HG02763 (cell line): ENCODE results near the gene RAB10.
"Not testable (repeated sequence)": the region's sequence is repeated elsewhere in the genome, so short reads cannot be mapped to it uniquely, and the experiment has no call there.

Experiments
- ATAC-seq: cut with Tn5 transposase; IDR thresholded peaks from one replicate; pipeline ENCODE4 v1.9.1; 2021; ENCODE audit warnings: mild to moderate bottlenecking, moderate library complexity; ENCODE audit not compliant: unreplicated experiment

RAB10 gene

DNA sequence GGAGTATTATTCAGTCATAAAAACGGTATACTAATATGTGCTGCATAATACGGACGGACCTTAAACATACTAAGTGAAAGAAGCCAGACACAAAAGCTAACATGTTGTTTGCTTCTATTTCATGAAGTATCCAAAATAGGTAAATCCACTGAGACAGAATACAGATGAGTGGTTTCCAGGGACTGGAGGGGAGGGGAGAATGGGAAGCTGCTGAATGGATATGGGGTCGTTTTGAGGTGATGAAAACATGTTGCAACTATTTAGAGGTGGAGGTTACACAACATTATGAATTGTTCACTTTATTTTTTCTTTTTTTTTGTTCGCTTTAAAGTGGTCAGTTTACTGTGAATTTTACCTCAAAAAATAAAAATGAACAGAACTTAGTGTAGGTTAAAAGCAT, 52.9 kb downstream of the RAB10 start:
- ATAC-seq = no peak

DNA sequence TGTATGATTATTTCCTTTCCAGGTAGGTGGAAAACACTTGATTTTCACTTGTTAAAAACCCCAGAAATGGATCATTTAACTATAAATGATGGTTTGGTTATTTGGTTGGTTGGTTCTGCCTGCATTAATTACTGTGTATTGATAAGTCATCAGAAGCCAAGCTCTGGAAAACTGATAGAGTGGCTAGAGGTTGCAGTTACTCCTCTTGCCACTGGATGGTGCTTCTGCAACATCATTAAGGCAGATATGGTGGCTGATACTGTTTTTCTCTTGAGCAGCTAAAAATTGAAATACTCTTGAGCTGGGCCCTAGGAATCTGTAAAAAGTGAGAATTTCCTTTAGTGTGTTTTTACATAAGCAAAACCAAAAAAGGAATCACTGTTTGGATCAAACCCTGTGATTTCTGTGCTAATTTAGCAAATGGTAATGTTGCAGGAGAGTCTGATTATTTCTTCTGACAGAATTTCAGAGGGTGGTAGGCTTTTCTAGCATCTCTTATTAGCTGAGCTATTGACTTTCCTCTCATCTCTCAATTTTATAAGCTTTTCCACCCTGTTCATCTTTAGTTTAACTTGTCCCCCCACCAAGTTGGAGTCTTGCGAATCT, 54.3 kb downstream of the RAB10 start:
- ATAC-seq = no peak

DNA sequence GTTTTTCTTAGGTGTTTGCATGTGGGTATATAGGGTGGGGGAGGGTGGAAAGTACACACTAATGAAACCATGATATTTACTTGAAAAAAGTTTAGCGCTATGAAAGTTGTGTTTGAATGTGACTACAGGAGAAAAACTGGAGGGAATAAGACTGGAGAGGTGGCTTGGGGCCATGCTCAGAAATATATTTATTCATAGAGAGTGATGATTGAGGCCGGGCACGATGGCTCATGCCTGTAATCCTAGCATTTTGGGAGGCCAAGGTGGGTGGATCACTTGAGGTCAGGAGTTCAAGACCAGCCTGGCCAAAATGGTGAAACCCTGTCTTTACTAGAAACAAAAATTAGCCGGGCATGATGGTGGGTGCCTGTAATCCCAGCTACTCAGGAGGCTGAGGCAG, 55.0 kb downstream of the RAB10 start:
- ATAC-seq = not testable (repeated sequence)

DNA sequence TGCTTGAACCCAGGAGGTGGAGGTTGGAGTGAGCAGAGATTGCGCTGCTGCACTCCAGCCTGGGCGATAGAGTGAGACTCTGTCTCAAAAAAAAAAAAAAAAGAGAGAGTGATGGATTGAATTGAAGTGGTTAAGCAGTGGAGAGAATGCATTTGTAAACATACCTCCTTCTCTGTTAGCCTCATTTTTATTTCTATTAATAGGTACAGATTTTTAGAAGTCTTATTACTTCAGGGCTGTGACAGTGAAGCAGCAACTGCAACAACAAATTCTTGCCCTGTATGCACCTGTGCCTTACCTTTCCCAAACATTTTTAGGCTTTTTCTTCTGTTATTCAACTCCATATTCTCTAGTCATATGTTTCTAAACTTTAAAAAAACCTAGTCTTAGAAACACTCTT, 55.5 kb downstream of the RAB10 start:
- no peak for ATAC-seq

DNA sequence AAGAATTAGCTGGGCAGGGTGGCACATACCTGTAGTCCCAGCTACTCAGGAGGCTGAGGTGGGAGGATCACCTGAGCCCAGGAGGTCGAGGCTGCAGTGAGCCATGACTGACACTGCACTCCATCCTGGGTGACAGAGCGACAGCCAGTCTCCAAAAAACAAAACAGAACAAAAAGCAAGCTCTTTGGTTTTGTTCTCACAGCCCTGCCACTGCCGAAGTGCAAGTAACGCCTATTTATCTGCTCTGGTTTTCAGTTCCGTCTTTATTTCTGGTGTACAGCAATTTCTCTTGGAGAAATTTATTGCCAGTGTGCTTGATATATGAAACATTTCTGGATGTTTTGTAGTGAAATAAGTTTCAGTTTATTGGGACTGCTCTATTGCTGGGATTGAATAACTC, 61.9 kb downstream of the RAB10 start:
- ATAC-seq = no peak

DNA sequence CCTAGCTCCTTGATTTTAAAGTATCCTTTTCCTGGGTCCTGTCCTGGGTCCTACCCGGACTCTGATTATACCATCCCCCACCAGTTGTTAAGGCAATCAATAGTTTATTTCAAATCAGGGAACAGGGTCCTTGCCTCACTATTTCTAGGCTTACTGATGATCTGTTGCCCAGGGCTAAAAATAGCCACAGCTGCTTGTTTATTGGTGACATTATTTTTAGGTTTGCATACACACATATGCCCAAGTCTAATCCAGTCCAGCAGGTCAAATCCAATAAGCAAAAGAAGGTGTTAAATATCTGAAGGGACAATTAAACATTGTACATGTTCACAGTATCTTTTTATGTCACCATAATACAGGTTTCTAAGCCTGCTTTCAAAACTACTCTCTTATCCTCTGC, 66.0 kb downstream of the RAB10 start:
- ATAC-seq = no peak

DNA sequence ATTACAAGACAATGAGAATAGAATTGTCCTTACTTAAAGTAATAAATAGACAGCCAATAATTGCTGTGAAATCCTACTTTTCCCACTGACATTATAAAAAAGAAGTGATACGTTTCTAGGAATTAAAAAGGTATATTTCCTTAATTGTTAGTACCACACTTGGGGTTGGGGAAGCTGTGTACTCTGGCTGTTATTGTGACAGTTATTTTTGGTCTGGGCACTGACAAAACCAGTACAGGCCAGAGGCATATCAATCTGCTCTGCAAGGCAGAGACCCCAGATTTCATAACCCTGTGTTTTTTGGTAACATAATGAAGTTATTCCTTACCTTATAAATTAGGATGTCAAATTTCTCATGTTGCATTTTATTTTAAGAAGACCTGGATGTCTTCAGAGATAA, 66.5 kb downstream of the RAB10 start:
- ATAC-seq = no peak

DNA sequence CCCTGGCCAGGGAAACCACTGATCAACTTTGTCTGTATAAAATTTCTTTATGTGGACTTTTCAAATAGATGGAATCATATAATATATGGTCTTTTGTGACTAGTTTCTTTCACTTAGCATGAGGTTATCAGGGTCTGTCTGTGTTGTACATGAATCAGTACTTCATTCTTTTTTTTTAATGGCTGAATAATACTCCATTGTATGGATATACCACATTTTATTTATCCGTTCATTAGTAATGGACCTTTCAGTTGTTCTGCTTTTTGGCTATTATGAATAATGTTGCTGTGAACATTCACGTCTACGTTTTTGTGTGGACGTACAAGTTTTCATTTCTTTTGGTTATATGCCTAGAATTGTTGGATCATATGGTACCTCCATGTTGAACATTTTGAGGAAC, 69.9 kb downstream of the RAB10 start:
- ATAC-seq = no peak

DNA sequence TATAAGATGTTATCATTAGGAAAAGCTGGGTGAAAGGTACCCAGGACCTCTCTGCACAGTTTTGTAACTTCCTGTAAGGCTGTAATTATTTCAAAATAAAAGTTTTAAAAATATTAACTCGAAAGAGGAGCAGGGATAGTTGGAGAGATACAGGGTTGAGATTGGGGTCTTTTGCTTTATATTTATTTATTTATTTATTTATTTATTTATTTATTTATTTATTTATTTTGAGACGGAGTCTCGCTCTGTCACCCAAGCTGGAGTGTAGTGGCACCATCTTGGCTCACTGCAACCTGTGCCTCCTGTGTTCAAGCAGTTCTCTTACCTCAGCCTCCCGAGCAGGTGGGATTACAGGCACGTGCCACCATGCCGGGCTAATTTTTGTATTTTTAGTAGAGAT, 74.8 kb downstream of the RAB10 start:
- not testable (repeated sequence) for ATAC-seq

DNA sequence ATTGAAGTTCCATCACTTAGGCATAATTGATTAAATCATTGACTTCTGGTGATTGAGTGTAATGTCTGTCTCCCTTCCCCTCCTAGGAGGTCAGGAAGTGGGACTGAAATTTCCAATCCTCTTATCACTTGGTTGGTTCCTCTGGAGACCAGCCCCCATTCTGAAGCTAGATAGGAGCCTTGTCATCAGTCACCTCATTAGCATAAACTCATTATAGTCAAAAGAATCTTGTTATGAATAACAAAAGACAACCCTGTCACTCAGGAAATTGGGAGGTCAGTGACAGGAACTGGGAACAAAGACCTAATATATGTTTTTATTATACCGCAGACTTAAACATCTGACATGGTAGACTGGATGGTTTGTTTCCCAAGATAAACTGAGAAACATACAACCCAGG, 78.3 kb downstream of the RAB10 start:
- no peak for ATAC-seq

DNA sequence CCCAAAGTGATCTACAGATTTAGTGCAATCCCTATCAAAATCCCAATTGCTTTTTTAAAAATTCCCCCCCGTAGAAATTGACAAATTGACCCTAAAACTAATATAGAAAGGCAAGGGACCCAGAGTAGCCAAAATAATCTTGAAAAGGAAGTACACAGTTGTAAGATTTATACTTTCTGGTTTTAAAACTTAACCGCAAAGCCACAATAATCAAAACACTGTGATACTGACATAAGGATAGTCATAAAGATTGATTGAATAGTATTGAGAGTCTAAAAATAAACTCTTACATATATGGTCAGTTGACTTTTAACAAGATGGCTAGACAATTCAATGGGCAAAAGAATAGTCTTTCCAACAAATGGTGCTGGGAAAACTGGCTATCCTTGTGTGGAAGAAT, 80.3 kb downstream of the RAB10 start:
- no peak for ATAC-seq

DNA sequence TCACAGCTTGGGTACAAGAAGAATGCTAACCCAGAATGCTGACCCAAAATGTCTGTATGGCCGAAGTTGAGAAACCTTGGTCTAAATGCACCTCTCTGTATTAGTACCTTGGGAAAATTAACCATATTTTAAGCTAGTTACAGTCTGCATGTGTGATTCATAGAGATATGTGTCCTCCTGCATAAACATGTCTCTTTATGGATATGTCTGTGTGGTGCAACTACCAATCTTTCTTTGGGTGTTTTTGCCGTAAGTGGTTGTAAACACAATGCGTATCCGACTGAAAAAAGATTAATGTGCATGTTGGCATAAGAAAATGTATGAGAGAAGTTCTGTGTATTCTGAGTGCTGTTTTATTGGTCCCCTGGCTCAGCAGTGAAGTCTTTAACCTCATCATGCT, 84.8 kb downstream of the RAB10 start:
- ATAC-seq = no peak

DNA sequence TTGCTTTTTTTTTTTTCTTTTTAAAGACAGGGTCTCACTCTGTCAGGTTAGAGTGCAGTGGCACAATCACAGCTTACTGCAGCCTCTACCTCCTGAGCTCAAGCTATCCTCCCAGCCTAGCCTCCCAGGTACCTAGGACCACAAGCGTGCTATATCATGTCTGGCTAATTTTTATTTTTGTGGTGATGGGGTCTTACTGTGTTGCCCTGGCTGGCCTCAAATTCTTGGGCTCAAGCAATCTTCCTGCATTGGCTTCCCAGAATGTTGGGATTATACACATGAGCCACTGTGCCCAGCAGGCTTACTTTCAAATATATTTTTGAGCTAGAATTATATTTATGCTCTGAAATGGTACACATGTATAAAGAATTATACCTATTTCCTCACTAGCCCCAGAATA, 85.6 kb downstream of the RAB10 start:
- no peak for ATAC-seq

DNA sequence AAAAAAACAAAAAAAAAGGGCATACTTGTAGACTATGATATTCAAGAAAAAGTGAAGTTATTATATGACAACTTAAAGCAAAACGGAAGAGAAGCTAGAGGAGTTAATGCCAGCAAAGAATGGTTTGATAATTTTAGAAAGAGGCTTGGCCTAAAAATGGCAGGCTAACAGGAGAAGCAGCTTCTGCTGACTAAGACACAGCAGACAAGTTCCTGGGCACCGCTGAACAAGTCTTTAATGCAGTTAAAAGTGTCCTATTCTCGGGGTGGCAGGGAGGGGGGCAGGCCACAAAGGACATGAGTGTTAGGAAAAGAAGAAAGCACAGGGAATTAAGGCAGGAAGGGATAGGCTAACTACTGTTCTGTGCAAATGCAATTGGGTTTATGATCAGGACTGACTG, 88.7 kb downstream of the RAB10 start:
- ATAC-seq = no peak

DNA sequence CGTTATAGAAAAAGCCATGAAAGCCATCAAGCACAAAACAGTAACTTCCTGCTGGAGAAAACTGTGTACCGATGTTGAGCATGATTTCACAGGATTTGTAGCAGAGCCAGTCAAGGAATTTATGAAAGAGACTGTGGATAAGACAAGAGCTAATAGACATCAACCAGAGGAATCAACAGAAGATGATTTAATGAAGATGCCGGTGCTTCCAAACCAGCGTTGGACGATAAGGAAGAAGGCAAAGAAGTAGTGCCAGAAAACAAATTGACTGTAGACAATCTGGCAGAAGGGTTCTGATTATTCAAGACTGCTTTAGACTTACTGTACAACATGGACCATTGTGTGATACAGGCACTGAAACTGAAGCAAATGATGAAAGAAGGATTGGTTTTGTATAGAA, 89.5 kb downstream of the RAB10 start:
- no peak for ATAC-seq

DNA sequence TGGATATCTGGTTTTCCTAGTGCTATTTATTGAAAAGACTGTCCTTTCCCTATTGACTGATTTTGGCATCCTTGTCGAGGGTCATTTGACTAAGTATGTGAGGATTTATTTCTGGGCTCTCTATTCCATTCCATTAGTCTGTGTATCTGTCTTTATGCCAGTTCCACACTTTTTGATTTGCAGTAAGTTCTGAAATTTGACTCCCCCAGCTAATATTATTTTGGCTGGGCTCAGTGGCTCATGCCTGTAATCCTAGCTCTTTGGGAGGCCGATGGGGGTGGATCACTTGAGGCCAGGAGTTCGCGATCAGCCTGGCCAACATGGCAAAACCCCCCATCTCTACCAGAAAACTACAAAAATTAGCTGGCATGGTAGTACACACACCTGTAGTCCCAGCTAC, 92.2 kb downstream of the RAB10 start:
- no peak for ATAC-seq

DNA sequence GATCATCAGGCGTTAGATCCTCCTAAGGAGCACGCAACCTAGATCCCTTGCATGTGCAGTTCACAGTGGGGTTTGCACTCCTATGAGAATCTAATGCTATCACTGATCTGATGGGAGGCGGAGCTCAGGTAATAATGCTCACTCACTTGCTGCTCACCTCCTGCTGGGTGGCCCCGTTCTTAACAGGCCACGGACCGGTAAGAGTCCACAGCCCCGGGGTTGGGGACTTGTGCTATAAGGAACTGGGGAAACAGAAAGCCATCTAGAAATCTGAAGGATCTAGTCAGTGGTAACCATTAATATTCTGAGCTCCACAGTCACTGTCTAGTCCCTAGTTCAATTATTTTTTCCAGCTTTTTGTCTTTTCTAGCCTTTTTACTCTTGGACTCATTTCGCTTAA, 94.3 kb downstream of the RAB10 start:
- no peak for ATAC-seq

DNA sequence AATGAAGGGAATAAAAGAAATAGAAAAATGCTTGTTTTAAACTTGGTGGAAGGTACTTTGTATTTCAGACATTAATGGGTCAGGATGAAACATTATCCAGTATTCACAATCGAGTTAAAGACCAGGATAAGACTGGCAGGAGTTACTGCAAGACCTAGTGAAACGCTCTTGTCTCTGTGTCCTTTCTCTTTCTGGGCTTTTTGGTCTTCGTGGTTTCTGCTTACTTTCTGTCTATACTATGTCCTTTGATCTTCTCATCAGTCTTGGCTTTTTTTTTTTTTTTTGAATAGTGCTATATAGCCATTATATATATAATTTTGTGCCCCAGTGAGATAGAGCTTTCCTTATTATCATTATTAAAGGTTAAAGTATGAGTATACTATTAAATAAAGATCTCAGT, 96.9 kb downstream of the RAB10 start:
- no peak for ATAC-seq

DNA sequence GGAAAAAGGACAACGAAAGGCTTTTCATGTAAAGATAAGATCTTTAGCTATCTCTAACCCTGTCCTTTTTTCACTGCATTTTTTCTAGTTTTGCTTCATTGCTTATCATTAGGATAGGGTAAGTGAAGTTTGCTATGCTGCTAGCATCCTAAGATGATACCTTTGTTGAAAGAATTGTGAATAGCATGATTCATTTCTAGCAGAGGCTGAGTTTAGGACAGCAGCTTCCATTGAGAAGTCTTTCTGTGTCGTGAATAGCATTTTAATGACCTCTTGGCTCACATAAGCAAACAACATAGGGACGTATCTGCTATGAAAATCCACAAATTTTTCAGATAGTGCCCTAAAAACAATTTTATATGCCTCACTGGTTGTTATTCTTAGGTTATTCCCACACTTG, 102.6 kb downstream of the RAB10 start:
- ATAC-seq = no peak

DNA sequence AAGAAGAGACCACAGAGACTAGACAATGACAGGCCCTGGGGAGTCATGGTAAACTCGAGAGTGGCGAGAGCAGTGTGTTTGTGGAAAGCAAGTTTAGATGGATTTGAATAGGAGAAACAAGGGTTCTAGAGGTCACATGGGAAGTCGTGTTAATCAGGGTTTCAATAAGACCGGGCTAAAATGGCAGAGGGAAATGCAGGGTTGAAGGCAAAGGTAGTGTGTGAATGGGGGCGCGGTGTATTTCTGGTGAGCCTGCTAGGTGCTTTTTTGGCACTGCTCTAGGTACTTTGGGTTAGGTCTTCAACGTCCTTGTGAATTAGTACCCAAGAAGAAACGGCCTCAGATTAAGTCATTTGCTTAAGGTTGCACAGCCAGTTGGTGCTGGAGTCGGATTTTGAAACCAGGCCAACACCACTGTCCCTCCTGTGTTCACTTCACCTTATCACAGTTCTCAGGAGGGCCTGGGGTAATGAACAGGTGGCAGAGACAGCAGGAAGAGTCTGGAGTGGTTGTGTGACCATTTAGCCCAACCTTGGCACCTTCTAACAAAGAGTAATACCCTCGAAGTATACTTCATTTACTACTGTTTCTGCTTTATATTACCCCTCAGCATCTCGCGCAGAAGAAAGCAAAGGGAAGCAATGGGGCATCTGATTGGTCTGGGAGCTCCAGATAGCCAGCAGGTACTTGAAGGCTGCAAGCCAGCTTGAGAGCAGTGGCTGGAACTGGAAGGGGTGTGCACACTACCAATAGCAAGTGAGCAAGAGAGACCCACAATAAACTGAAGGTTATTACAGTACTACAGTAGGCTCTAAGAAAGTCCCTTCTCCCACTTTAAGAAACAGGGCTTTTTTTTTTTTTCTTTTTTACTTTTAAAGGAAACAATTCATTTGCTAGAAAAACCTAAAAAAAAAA, 105.6 kb downstream of the RAB10 start:
- no peak for ATAC-seq

DNA sequence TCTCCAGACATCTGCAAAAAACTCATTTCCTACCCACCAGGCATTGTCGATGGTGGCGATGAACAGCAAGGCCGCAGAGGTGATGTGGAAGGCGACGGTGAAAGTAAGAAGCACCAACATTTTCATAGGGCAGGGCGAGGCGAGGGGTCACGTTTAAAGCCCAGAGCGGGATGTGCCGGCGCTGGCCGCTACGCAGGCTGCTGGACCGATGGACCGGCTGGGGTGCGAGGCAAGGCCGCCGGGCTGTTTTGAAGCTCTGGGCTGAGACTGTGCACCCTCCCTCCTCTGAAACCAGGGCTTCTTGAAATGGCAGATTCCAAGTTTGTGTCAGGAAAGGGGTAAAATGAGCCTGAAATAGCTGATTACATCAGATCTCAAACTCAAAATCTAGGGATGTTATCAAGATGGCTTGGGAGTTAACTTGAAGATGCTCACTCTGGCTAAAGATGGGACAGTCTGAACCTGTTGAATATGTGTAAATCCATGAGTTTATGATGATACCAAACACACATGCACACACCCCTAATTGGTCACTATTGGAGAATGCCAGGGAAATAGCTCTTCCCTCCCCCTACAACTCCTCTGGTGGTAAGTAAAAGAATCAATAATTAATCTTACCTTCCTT, 107.4 kb downstream of the RAB10 start:
- no peak for ATAC-seq

DNA sequence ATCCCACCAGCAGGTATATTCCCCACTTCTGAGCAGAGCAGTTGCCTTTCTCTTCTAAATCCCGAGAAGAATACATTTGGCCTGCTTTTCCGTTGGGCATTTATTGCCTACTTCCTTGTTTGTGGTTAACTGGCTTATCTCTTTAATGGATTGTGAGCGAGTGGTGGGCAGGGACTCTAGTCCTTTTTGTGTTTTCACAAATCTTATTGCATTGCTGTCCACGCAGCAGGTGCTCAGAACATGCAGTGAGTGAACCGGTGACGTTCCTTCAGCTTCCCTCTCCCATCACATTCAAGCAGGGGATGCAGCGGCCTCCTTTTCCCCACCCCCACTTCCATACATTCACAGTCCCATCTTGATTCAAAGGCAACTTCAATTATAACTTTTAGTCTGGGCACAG, 110.1 kb downstream of the RAB10 start:
- ATAC-seq = no peak
